ENCODE results near the gene ASL.

ASL gene

DNA sequence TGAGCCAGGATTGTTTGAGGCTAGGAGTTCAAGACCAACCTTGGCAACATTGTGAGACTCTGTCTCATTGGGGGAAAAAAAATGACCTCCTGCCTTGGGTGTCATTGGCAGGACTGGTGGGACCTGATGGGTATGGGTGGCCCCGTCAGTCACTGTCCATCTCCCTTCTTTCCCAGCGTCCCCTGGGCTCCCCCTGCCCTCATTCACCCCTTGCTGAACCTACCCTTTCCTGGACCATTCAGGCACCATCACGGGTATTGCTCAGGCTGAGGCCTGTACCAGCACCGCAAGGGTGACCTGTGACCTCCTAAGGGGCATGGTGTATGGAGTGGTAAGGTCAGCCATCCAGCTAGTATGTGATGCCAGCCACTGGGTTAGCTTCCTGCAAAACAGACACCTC is 19.4 kb downstream of the ASL start:
- Histone ChIP-seq H3K9ac (ENCODE audit: low read length) (no peak overlapping the region), H3K27me3 (replicated peaks; ENCODE audit: insufficient read depth, low read length) (no peaks in the 10 kb centered on the region), H3K9me2 (replicated peaks; ENCODE audit: insufficient read depth, low read length) (no peaks in the 10 kb centered on the region), H3K4me3 (ENCODE audit: low read length) (no peak overlapping the region), H4K20me1 (ENCODE audit: insufficient read depth, low read length) (no peaks in the 10 kb centered on the region), H3K9me3 (replicated peaks; ENCODE audit: insufficient read depth, low read length) (no peaks in the 10 kb centered on the region), H3K4me1 (ENCODE audit: low read length) (0 out of 2 replicates have a peak, but pooled peaks cover 3% of the 10 kb centered on the region), H3F3A (ENCODE audit: insufficient read depth, low read length) (peaks cover 6% of the 10 kb centered on the region), H3K4me2 (ENCODE audit: low read depth, low read length) (no peak overlapping the region), H2AFZ (ENCODE audit: low read length) (no peak overlapping the region), H3K79me2 (ENCODE audit: low read length) (no peaks in the 10 kb centered on the region), H3K36me3 (replicated peaks; ENCODE audit: insufficient read depth, low read length) (no peaks in the 10 kb centered on the region), H3K27ac (ENCODE audit: low read length) (no peak overlapping the region)
- DNase-seq = no peak
- TF ChIP-seq EZH2phosphoT487 (IDR thresholded peaks at IDR 0.05; ENCODE audit: low read length) = no peak
- TF ChIP-seq EZH2 (optimal IDR thresholded peaks at IDR 0.05; ENCODE audit: low read depth, low read length) = no peak
- no peak for TF ChIP-seq CTCF (IDR thresholded peaks at IDR 0.05; ENCODE audit: low read length)

DNA sequence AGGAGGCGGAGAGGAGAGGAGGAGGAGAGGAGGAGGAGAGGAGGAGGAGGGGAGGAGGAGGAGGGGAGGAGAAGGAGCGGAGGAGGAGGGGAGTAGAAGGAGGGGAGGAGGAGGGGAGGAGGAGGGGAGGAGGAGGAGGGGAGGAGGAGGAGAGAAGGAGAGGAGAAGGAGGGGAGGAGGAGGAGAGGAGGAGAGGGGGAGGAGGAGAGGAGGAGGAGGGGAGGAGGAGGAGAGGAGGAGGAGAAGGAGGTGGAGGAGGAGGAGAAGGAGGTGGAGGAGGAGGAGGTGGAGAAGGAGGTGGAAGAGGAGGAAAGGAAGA is 23.6 kb downstream of the ASL start:
- no peaks in the 10 kb centered on the region for H3K9me3 ChIP-seq (replicated peaks; ENCODE audit: insufficient read depth, low read length)
- no peak for TF ChIP-seq EZH2 (optimal IDR thresholded peaks at IDR 0.05; ENCODE audit: low read depth, low read length)
- no peak for TF ChIP-seq CTCF (IDR thresholded peaks at IDR 0.05; ENCODE audit: low read length)
- no peak for TF ChIP-seq EZH2phosphoT487 (IDR thresholded peaks at IDR 0.05; ENCODE audit: low read length)
- no peaks in the 10 kb centered on the region for H3K79me2 ChIP-seq (ENCODE audit: low read length)
- no peaks in the 10 kb centered on the region for H3K9me2 ChIP-seq (replicated peaks; ENCODE audit: insufficient read depth, low read length)
- DNase-seq = no peak
- no peaks in the 10 kb centered on the region for H3K36me3 ChIP-seq (replicated peaks; ENCODE audit: insufficient read depth, low read length)
- no peak overlapping the region for H3K4me3 ChIP-seq (ENCODE audit: low read length)
- H3K4me2 ChIP-seq (ENCODE audit: low read depth, low read length) = peak overlapping the region; percentile 69; the same call in 1 of the 2 replicates
- no peak overlapping the region for H3K27ac ChIP-seq (ENCODE audit: low read length)
- no peaks in the 10 kb centered on the region for H3K27me3 ChIP-seq (replicated peaks; ENCODE audit: insufficient read depth, low read length)
- peaks cover 8% of the 10 kb centered on the region for H3F3A ChIP-seq (ENCODE audit: insufficient read depth, low read length)
- H4K20me1 ChIP-seq (ENCODE audit: insufficient read depth, low read length) = no peaks in the 10 kb centered on the region
- 0 out of 2 replicates have a peak, but pooled peaks cover 3% of the 10 kb centered on the region for H3K4me1 ChIP-seq (ENCODE audit: low read length)
- no peak overlapping the region; the same call in 1 of the 2 replicates for H2AFZ ChIP-seq (ENCODE audit: low read length)
- no peak overlapping the region for H3K9ac ChIP-seq (ENCODE audit: low read length)

DNA sequence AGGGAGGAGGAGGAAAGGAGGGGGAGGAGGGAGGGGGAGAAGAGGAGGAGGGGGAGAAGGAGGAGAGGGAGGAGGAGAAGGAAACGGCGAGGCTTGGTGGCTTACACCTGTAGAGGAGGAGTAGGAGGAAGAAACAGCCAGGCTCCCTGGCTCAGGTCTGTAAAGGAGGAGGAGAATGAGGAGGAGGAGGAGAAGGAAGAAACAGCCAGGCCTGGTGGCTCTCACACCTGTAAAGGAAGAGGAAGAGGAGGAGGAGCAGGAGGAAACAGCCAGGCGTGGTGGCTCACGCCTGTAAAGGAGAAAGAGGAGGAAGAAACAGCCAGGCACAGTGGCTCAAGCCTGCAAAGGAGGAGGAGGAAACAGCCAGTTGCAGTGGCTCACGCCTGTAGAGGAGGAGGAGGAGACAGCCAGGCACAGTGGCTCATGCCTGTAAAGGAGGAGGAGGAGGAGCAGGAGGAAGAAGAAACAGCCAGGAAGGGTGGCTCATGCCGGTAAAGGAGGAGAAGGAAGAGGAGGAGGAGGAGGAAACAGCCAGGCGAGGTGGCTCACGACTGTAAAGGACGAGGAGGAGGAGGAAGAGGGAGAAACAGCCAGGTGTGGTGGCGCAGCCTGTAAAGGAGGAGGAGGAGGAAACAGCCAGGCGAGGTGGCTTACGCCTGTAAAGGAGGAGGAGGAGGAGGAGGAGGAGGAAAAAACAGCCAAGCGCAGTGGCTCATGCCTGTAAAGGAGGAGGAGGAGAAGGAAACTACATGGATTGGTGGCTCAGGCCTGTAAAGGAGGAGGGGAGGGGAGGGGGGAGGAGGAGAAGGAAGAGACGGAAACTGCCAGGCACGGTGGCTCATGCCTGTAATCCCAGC is 24.2 kb downstream of the ASL start:
- DNase-seq = peak; percentile 31
- H2AFZ ChIP-seq (ENCODE audit: low read length) = peak overlapping the region; percentile 97
- H3K4me3 ChIP-seq (ENCODE audit: low read length) = peak overlapping the region; percentile 62
- H3K9me2 ChIP-seq (replicated peaks; ENCODE audit: insufficient read depth, low read length) = no peaks in the 10 kb centered on the region
- H3F3A ChIP-seq (ENCODE audit: insufficient read depth, low read length) = peaks cover 8% of the 10 kb centered on the region
- H3K36me3 ChIP-seq (replicated peaks; ENCODE audit: insufficient read depth, low read length) = no peaks in the 10 kb centered on the region
- H3K9ac ChIP-seq (ENCODE audit: low read length) = peak overlapping the region; percentile 57
- no peaks in the 10 kb centered on the region for H3K79me2 ChIP-seq (ENCODE audit: low read length)
- H3K27ac ChIP-seq (ENCODE audit: low read length) = peak overlapping the region; percentile 55; the same call in 1 of the 2 replicates
- no peaks in the 10 kb centered on the region for H3K27me3 ChIP-seq (replicated peaks; ENCODE audit: insufficient read depth, low read length)
- no peaks in the 10 kb centered on the region for H3K9me3 ChIP-seq (replicated peaks; ENCODE audit: insufficient read depth, low read length)
- TF ChIP-seq EZH2 (optimal IDR thresholded peaks at IDR 0.05; ENCODE audit: low read depth, low read length) (no peak), CTCF (IDR thresholded peaks at IDR 0.05; ENCODE audit: low read length) (no peak)
- H3K4me1 ChIP-seq (ENCODE audit: low read length) = 0 out of 2 replicates have a peak, but pooled peaks cover 3% of the 10 kb centered on the region
- H3K4me2 ChIP-seq (ENCODE audit: low read depth, low read length) = peak overlapping the region; percentile 69
- no peaks in the 10 kb centered on the region for H4K20me1 ChIP-seq (ENCODE audit: insufficient read depth, low read length)
